ENCODE results near the gene ADD3.

- TF ChIP-seq CTCF (IDR thresholded peaks at IDR 0.05; ENCODE audit: poor library complexity): no peak
- no peak for TF ChIP-seq EZH2 (IDR thresholded peaks at IDR 0.05; ENCODE audit: borderline replicate concordance)
- no peak for TF ChIP-seq EZH2phosphoT487 (IDR thresholded peaks at IDR 0.05; ENCODE audit: low read depth, severe bottlenecking, unreplicated experiment)
These were observed 43.7 kb downstream of the ADD3 start for GRCh38 chr10:110051487-110051886.

Measured in hepatocyte (in vitro differentiated cells).